HG03135 (cell line): Measurements from ENCODE around the gene EFNA5.
A peak's percentile ranks its signal among the peaks of the same experiment; 100 is the strongest.

Source experiments
- ATAC-seq: cut with Tn5 transposase; IDR thresholded peaks from one replicate; pipeline ENCODE4 v1.9.1; 2021; ENCODE audit warnings: mild to moderate bottlenecking, moderate library complexity; ENCODE audit not compliant: unreplicated experiment

The EFNA5 gene

DNA sequence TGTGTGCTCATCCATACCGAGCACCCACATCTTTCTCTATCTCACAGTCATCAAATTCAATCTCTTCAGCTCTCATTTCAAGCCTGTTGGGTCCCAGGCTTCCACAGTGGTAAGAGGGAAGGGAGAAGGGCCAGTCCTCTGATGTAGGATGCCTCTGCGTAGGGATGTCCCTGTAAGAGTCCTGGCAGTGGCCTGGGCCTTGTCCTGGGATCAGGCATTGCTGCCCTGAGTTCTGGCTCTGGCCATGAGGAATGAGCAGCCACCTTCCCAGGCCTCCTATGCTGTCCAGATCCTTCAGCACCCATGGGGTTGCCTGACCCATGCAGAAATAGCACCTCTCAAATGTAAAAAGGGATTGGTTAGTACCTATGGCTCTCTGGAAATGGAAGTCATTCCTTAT is 121.2 kb downstream of the EFNA5 start:
- no peak for ATAC-seq

DNA sequence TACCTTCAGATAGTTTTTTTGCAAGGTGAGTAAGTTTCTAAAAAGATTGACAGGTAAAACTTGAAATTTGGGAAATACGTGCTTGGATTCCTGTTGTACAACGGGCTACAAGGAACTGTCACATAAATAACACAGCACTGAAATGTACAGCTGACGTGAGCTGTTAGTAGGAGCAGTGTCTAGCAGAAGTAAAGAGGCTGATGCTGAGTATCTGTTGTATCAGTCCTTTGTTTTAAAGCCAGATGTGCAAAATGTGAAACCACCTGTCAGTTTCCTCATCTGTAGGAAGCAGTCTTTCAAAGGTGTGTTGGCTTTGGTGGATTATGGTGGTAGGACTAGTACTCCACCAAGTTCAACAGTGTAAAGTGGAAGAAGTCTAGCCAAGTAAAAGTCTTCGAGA is 122.3 kb downstream of the EFNA5 start:
- no peak for ATAC-seq

DNA sequence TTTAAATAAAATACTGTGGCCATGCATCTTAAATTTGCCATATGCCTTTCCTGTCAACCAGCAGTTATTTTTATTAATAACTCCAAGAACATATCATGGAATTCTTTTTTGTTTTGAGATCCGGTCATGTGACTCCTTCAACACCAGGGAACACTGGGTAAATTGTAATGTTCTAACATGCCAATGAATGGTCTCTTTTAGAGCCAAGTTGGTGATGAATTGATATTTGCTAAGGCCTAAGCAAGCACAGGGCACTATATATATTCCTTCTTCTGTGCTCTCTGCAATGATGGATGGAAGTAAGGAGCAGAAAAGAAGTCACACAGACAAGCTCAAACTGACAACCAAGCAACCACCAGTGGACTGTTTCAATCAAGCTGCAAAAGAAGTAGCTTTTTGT is 124.0 kb downstream of the EFNA5 start:
- no peak for ATAC-seq

DNA sequence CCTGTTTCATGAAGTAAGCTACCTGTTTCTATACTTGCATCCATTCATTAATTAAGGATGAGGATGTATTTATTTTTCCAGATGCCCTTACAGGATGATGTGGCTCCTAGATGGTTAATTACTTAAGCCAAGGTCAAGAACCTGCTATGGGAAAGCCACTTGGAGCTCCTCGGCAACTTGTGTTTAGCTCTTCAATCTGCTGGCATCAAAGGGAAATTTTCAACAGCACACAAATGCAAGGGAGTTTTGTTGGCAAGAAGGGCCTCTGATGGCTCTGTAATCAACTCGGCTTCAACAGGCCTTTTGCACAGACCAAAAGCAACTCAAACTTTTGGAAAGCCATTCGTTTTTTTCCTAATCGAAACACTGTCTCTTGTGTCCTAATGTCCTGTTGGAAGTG is 125.3 kb downstream of the EFNA5 start:
- no peak for ATAC-seq

DNA sequence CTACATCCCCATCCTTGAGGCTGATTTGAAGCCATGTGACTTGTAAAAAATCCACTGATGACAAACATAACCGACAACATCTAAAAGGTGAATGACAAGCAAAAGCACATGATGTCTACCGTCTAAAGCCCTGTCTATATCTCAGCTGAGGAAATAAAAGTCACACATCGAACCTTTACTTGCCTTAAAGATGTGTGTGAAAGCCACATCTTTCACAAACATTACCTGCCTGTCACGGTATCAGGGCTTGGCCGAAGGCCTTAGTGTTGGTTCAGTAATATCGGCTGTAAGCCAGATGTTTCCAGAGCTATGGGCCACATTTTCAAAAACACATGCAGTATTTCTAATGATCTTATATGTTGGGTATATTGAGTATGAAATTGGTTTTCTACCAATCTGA is 125.8 kb downstream of the EFNA5 start:
- no peak for ATAC-seq

DNA sequence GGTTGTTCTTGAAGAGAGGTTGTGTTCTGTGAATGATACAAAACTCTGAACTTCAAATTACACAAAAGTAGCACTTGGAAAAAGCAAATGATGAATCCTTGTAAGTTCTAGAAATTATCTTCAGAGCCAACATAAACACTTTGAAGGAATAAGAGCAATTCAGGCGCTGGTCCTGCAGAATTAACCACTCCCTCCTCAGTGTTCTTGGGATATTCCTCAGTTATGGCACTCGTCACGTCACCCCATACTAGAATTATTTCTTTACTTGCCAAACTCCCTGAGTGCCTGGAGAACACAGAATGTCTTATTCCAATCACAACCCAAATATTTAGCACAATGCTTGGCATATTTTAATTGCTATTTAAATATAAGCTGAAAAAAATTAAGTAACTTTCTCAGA is 126.3 kb downstream of the EFNA5 start:
- ATAC-seq: no peak

DNA sequence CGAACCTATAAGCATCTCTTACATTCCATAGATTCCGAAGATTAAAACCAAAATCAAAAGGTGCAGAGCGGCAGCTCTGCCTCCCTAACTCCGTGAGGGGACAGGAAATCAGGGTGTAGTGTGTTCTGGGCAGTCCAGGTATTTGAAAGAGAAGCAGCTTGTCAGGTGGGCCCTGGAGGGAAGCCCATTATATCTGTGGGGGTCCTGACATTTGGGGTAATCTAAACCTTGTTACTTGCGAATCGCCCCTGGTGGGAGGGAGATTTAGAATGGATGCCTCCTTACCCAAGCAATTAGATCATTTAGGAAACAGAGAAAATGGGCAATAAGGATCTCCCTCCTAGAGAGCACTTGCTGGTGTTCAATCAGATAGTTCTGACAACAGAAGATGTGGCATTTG is 126.9 kb downstream of the EFNA5 start:
- ATAC-seq: no peak

DNA sequence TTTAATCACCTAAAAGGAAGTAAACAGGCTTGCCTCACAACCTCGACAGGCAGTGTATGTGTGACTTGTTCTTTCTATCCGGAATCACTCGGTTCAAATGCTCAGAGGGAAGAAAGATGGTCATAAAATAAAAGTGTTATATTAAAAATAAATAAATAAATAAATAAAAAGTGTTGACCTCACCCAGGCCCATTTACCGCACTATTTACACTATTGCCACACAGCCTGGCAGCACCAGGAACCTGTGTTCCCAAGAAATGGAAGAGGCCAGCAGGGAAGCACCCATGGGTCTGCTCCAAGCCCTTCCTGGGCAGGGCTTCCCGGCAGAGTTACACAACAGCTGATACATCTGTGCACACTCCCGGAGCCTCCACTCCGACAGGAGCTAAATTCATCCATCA is 127.9 kb downstream of the EFNA5 start:
- ATAC-seq: no peak

DNA sequence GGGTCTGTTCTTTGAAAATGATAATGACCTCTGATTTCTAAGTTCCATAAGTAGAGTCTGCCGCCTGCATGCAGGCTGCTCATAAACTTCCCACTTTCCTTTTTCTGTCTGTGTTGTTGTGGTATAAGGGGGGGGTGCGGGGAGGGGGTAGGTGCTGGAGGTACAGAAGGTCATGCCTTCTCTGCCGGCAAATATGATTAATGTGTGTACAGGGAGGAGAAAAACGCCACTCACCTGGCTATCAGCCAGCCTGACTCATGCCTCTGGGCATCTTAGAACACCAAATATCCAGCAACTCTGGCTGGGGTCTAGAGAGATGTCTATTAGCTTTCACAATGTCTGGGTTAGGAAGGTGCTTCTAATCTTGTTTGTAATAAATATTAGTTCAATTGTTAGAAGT is 128.3 kb downstream of the EFNA5 start:
- no peak for ATAC-seq

DNA sequence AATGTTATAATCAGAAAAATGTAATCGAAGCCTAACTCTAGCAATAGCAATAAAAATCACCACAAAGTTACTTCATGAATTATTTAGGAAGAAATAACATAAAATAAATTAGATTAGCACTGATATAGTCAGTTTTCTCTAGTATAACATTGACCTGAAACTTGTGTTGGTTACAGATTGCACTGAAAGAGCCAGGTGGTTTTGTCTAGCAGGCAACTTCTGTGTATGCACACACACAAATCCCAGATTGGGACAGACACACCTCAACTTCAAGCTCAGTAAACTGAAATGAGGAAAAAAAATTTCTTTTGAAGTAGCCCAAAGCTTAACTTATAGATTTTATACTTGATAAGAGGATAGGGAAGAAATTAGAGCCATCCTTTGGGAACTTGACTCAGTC is 129.3 kb downstream of the EFNA5 start:
- peak; percentile 58 for ATAC-seq

DNA sequence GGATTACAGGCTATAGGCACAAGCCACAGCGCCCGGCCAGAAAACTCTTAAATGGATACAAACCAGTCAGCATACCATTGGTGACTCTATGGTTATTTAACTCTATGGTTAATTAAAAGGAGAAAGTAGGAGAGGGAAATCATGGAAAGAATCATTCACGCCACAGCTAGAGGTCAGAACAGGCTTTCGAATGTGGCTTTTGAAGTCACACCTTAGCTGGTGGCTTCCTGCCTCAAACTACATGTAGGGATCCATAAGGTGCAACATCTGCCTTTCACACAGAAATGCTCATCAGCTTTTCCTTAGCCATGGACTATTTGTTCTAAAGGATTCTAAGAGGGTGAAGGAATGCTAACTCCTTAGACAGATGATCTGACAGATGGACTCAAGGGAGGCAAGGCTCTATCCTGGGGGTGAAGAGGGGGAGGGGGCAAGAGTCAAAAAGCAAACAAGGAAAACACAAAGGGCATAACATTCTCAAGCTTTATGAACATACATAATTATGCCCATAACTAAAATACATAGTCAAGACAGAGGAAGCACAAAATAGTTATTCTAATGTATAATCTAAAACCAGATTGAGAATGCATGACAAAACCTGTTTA is 130.9 kb downstream of the EFNA5 start:
- ATAC-seq: no peak

DNA sequence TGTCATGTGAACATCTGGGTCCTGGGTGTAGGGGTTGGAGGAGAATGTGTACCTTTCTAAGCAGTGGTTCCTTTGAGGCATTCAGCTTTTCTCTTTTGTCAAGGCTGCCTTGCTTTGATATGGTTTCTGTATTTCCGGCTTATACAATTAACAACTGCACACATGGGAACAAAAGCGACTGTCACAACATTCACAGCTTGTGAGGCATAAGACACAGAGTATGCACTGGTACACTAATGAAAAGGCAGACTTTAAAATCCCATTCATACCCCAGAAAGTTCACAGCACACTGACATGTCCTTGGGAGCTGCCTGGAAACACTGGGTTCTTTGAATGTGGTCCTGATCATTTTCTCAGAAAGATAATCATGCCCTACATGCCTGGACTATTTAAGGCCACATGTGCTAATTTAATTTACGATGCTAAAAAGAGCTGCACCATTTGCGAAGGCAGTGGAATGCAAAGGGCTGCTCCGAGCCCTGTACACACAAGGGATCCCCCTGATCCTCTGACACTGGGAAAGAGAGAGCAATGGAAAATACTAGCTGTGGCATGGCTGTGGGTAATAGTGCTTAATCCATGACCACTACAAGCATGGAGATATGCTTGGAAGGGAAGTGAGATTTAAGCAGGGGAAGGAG is 131.8 kb downstream of the EFNA5 start:
- no peak for ATAC-seq

DNA sequence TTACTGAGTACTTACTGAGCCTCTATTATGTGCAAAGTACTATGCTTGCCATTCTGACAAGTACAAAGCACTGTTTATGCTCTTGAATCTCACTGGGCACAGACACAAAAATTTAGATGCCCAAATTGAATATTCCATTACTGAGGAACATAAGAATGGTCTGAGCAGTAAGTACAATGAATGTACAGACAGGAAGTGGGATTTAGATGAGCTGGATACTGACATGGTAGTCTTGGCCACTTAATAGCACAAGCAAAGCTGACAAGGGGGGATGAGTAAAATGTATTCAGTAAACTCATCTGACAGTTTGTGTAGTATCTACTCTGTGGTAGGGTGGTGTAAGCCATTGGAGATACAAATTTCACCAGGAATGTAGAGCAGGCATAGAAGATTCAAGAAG is 132.4 kb downstream of the EFNA5 start:
- no peak for ATAC-seq

DNA sequence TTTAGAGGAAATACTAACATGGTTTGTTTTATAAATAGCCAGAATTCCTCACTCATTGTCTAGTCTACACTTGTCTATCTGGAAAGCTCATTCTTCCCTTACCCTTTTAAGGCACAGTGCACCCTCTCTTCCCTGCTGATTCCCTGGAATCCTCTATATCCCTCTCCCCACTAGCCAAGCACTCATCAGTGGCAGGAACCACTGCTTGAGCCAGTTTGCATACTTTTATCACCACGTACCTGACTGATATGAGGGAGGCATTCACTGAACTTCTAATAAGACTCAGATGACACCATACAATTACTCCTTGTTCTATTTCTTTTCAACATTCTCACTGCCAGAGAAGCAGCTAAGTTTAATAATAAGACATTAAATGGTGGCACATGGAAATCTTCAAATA is 134.9 kb downstream of the EFNA5 start:
- no peak for ATAC-seq

DNA sequence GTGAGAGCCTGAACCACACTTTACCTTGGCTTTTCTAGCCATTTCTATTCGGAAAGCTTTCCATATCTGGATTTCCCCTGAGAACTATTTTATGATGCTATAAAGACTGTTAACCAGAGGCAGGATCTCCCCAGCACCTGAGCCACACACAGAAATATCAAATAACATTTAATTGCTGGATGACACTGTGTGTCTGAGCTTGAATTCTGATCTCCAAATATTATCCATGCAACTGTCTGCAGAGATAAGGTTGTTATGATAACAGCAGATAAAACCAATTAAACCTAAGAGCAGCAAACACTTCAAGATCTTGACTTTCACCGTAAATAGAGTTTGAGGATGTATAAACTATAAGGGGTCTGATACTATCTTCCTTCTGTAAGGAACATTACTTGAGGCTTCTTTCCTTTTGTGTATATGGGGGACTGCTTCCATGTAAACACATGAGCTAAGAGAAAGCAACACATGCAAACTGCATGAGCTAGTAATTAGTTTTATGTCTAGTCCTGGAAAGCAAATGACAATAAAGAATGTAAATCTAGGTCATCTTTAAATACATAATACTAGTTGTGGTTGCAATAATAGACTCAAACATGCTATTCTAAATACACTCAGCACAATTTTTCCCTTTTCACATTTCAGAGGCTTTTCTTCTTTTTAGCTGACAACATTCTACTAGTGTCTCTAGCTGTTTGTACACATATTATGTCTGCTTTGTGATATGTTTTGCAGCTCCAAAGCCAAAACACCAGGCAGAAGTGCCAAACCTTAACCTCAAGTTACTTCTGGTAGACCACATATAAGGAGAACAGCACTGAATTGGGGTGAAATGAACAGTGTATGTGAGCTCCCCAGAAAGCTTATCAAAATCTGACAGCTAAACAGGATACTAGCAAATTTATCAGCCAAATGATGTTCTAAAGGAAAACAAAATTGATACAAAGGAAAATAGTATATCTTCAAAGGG is 136.5 kb downstream of the EFNA5 start:
- ATAC-seq: no peak

DNA sequence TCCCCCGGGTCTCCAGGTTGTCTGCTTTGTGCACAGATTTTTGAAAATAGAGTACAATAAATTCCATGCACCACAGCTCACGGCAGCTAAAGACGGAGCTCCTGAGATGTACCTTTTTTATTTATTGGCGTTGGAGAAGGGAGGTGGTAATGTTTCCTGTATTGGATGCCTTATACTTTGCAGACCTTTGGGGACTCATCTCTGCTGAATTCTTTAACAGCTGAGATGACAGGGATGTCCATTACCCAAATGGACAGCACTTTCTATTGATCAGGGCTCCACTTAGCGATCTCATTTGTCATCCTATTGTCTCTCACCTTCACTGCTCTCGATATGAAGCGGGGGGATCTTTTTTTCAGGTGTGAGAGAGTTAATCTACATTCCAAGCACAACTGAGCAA is 137.8 kb downstream of the EFNA5 start:
- ATAC-seq: no peak

DNA sequence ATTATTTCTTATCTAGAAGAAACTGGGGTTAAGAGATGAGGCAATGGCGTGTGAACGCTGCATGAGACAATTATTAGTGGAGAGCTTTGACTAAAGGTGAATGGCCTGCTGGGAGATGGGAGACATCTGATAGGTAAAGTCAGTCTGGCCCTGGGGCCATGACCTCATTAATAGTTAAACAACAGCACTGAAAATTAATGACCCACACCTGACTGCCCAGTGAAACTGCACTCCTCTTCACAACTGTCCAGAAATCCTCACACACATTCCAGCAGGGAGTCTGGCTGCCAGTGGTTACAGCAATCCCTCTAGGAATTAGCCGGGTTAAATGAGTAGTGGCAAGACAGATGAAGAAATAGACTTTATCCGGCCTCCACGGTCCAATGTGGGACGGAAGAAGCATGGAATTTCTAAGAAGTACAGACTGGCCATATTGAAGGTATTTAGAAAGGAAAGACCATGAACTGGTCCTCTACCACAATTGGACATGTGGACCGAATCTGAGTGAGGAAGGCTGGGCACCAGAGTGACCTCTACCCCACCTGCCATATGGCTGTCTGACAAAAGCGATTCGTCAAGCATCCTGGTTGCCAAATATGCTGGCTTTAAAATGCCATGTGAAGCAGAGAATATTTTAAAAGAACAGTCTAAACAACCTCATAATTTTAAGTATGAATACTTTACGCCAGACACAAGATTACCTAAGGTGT is 138.4 kb downstream of the EFNA5 start:
- no peak for ATAC-seq

DNA sequence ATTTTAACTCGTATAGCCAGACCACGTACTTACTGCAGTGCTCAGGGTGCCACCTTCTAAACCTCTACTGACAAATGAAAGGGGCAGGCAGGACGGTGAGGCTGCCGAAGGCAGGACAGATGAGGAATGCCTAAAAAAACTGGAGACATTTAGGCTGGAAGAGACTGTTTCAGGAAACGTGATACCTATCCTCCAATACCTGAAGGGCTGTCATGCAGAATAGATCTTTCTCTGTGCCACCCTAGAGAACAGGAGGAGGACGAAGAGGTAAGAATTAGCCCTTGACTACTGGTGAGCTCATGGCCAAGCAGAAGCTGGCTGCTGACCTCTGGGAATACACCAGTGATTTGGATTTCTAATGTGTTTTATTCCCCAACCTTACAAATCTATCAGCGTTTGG is 139.4 kb downstream of the EFNA5 start:
- ATAC-seq: no peak

DNA sequence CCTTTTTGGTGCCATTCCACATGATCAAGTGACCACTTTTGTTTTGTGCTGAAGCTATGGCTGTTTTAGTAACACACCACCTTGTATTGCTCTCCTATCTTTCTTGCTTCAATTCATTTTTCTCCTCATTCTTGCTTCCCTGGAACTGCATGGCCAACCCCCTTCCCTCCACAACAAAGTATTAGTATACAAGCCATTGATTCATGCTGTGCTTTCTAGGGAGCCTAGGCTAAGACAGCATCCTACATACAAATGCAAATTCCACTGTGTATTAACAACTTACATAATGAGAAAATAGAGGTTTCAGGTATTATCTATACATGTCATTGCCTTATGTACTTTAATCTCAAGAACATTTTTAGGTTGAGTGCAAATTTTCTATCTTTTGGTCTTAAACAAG is 141.1 kb downstream of the EFNA5 start:
- no peak for ATAC-seq

DNA sequence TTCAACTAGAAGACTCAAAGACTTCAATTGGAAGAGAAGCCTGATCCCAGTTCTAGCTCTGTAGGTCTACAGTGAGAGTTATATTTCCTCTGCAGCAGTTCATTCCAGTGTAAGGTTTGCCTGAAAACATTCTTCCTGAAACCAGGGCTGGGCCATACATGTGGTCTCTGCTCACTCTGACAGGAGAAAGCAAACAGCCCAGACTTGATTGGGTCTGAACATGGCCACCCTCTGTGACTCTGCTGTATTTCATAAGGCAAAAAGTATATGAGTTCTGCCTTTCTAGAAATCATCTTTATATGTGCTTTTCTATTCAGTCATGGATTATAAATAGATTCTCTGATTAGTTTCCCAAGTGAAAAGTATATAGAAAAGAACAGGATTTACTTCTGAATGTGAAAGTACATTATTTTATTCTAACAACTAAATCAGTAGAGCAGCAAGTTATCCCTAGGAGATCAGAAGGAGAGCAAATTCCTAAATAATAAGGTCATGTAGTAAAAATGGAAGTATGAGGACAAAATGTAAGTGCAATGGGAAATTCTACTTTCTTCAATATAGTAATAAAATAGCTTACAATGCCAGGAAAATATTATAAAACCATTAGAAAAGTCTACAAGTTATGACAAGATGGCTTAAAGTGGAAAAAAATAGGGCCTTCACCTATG is 144.3 kb downstream of the EFNA5 start:
- ATAC-seq: no peak

DNA sequence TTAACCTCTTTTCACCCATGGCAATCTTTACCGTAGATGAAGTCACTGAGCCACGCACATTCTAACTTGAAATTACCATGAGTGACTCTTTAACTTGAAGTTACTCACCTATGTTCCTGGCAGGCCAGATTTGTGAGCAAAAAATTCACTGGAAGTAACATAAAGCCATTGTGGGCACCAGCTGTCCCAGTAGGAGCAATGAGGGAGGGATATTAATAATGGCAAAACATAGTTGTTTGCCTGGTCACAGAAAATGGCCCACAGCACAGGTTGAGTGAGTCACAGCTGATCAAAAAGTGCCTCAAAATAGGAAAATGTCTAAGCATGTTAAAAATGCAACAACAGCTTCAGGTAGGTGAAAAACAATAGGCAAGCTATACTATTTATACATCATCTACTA is 146.6 kb downstream of the EFNA5 start:
- ATAC-seq: no peak
